ENCODE measurements around the gene AGK.

DNA sequence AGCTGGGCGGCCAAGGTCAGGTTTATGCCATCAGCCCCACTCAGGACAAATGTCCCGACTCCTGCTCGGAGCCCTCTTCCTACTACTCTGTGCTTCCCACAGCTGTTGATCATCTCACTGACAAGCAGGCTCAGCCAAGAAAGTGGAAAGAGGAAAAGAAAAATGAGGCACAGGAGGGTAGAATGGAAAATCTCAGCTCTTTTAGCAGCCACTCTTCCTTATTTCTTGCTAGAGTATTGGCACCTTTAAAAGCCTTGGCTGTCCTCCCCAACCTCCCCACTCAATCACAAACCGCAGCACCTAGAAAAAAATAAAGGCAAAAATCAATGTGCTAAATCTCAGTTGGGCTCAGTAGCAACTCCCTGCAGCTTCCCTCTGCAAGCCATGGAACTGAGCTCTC is 35.3 kb upstream of the AGK start:
- no peak for TF ChIP-seq POLR2AphosphoS5 (IDR thresholded peaks at IDR 0.05; ENCODE audit: low read depth, low read length)
- TF ChIP-seq, protein P1, sequence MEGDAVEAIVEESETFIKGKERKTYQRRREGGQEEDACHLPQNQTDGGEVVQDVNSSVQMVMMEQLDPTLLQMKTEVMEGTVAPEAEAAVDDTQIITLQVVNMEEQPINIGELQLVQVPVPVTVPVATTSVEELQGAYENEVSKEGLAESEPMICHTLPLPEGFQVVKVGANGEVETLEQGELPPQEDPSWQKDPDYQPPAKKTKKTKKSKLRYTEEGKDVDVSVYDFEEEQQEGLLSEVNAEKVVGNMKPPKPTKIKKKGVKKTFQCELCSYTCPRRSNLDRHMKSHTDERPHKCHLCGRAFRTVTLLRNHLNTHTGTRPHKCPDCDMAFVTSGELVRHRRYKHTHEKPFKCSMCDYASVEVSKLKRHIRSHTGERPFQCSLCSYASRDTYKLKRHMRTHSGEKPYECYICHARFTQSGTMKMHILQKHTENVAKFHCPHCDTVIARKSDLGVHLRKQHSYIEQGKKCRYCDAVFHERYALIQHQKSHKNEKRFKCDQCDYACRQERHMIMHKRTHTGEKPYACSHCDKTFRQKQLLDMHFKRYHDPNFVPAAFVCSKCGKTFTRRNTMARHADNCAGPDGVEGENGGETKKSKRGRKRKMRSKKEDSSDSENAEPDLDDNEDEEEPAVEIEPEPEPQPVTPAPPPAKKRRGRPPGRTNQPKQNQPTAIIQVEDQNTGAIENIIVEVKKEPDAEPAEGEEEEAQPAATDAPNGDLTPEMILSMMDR (IDR thresholded peaks at IDR 0.05; ENCODE audit: control extremely low read depth in 1 of 3, insufficient read depth in 1 of 3, low read depth in 1 of 3, low read length in 3 of 3) = no peak
- TF ChIP-seq, protein P2, sequence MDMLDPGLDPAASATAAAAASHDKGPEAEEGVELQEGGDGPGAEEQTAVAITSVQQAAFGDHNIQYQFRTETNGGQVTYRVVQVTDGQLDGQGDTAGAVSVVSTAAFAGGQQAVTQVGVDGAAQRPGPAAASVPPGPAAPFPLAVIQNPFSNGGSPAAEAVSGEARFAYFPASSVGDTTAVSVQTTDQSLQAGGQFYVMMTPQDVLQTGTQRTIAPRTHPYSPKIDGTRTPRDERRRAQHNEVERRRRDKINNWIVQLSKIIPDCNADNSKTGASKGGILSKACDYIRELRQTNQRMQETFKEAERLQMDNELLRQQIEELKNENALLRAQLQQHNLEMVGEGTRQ (IDR thresholded peaks at IDR 0.05; ENCODE audit: low read length) = no peak
- TF ChIP-seq TAF7 (optimal IDR thresholded peaks at IDR 0.05; ENCODE audit: borderline replicate concordance, low read depth, low read length) = no peak
- no peak for TF ChIP-seq CREB1 (IDR thresholded peaks at IDR 0.05)
- no peak for TF ChIP-seq TAF1 (IDR thresholded peaks at IDR 0.05; ENCODE audit: low read depth, low read length)
- no peak for TF ChIP-seq POLR2A (IDR thresholded peaks at IDR 0.05; ENCODE audit: control extremely low read depth in 1 of 2, low read depth in 2 of 2, low read length in 2 of 2)
- TF ChIP-seq SIN3A (conservative IDR thresholded peaks at IDR 0.05 in 1 of 2, IDR thresholded peaks at IDR 0.05 in 1 of 2; ENCODE audit: low read depth in 1 of 2, low read length in 2 of 2) = no peak
- no peak for TF ChIP-seq SRF (IDR thresholded peaks at IDR 0.05; ENCODE audit: low read depth, low read length)
